WERI-Rb-1 (cell line): ENCODE results near the gene ARHGEF39.

ENCODE experiments used
- DNase-seq: peaks from one replicate; pipeline ENCODE4 v3.0.0-alpha.2; 2020
- H3K27ac ChIP-seq: fragments of 250-450 bp; sonication (Bioruptor Pico); 2 replicates; pipeline ENCODE4 v1.5.1; 2020; ENCODE audit warnings: mild to moderate bottlenecking, moderate library complexity
- H3K27me3 ChIP-seq: fragments of 250-450 bp; sonication (Bioruptor Pico); 2 replicates; pipeline ENCODE4 v1.5.1; 2021; ENCODE audit warnings: mild to moderate bottlenecking, low read depth, moderate library complexity; ENCODE audit not compliant: insufficient read depth, severe bottlenecking
- H3K36me3 ChIP-seq: fragments of 250-450 bp; sonication (Bioruptor Pico); 2 replicates; pipeline ENCODE4 v1.5.1; 2020; ENCODE audit warnings: mild to moderate bottlenecking, moderate library complexity
- H3K4me3 ChIP-seq: 2 replicates; pipeline ENCODE4 v1.5.1; 2011; ENCODE audit warnings: low read depth, mild to moderate bottlenecking, control low read depth, low read length
- H3K9me3 ChIP-seq: fragments of 250-450 bp; sonication (Bioruptor Pico); 2 replicates; pipeline ENCODE4 v1.5.1; 2021; ENCODE audit warnings: mild to moderate bottlenecking, moderate library complexity; ENCODE audit not compliant: severe bottlenecking
- CTCF ChIP-seq: IDR thresholded peaks from 2 replicates; pipeline ENCODE4 v1.5.1; 2011; ENCODE audit warnings: low read depth, mild to moderate bottlenecking, control low read depth, inconsistent platforms, low read length

The ARHGEF39 gene

GRCh38 chr9:35635730-35636129 lies 29.3 kb downstream of the ARHGEF39 start:
- H3K27ac ChIP-seq: no peak overlapping the region
- no peaks in the 10 kb centered on the region for H3K27me3 ChIP-seq
- no peaks in the 10 kb centered on the region for H3K36me3 ChIP-seq
- no peak overlapping the region for H3K4me3 ChIP-seq
- DNase-seq: no peak
- peaks cover 3% of the 10 kb centered on the region for H3K9me3 ChIP-seq
- TF ChIP-seq CTCF: no peak

- TF ChIP-seq CTCF: no peak
- Histone ChIP-seq H3K4me3 (no peak overlapping the region), H3K36me3 (no peaks in the 10 kb centered on the region), H3K27ac (no peak overlapping the region), H3K9me3 (no peaks in the 10 kb centered on the region), H3K27me3 (no peaks in the 10 kb centered on the region)
- DNase-seq: no peak
These were observed 35.4 kb downstream of the ARHGEF39 start for GRCh38 chr9:35629597-35629996.

- Histone ChIP-seq H3K9me3 (no peaks in the 10 kb centered on the region), H3K27ac (no peak overlapping the region), H3K36me3 (no peaks in the 10 kb centered on the region), H3K4me3 (no peak overlapping the region), H3K27me3 (no peaks in the 10 kb centered on the region)
- no peak for DNase-seq
- TF ChIP-seq CTCF: no peak
These were observed 36.5 kb downstream of the ARHGEF39 start for GRCh38 chr9:35628389-35628991.

- no peaks in the 10 kb centered on the region for H3K36me3 ChIP-seq
- no peaks in the 10 kb centered on the region for H3K9me3 ChIP-seq
- H3K27me3 ChIP-seq: no peaks in the 10 kb centered on the region
- no peak for DNase-seq
- no peak overlapping the region for H3K27ac ChIP-seq
- no peak overlapping the region for H3K4me3 ChIP-seq
- no peak for TF ChIP-seq CTCF
These were observed 37.4 kb downstream of the ARHGEF39 start for GRCh38 chr9:35627575-35627974.

GRCh38 chr9:35619800-35620158 lies 45.2 kb downstream of the ARHGEF39 start:
- TF ChIP-seq CTCF: no peak
- H3K36me3 ChIP-seq: no peaks in the 10 kb centered on the region
- H3K4me3 ChIP-seq: no peak overlapping the region
- no peaks in the 10 kb centered on the region for H3K9me3 ChIP-seq
- DNase-seq: no peak
- H3K27me3 ChIP-seq: no peaks in the 10 kb centered on the region
- no peak overlapping the region for H3K27ac ChIP-seq
